Right ventricle myocardium superior (tissue), 1 donor: Measurements from ENCODE around the gene CEP152. TPM values are rescaled to one million over a fixed set of nuclear protein-coding genes. Genes with fewer than 3 reads are reported as not detected.
A peak's percentile ranks its signal among the peaks of the same experiment; 100 is the strongest.

ENCODE experiments used
- ATAC-seq: fragments of 200-7000 bp; cut with Tn5 transposase; one replicate; pipeline ENCODE4 v1.9.1; 2020; ENCODE audit warnings: mild to moderate bottlenecking; ENCODE audit not compliant: poor library complexity
- DNase-seq: peaks from one replicate; pipeline ENCODE4 v3.0.0-alpha.2; 2020
- intact Hi-C: fragments of 100-400 bp; cut with DNase I; formaldehyde crosslinking; loops from one replicate; pipeline ENCODE4 v1.11.2; 2022
- total RNA-seq: library from RNA; stranded (reverse); fragmentation: NEBNext Ultra II Directional; extraction: Animal tissue kit (Norgen Biotek cat#: 25700); gene quantifications from one replicate; pipeline ENCODE4 v1.2.1, GENCODE V29; 2021
- donor health status: DM: no; HTN: yes; CAD: no; lungs with severe emphysema.

The CEP152 gene
- total RNA-seq, 1 donor from 2014 or later, result 1.3 TPM

GRCh38 chr15:48784756-48785155 is 26.1 kb downstream of the CEP152 start:
- intact Hi-C loops, result no loop called here

GRCh38 chr15:48782911-48783310 is 28.0 kb downstream of the CEP152 start:
- intact Hi-C loops, result no loop called here
- ATAC-seq (no peak), DNase-seq (no peak)

More at GRCh38 chr15:48784756-48785155, 26.1 kb downstream of the CEP152 start:
- DNase-seq, result no peak
- ATAC-seq, result no peak

GRCh38 chr15:48781481-48782081 is 29.3 kb downstream of the CEP152 start:
- ATAC-seq (no peak), DNase-seq (no peak)
- intact Hi-C loops, result no loop called here

GRCh38 chr15:48781017-48781416 is 29.9 kb downstream of the CEP152 start:
- intact Hi-C loops, result no loop called here
- ATAC-seq, result no peak

GRCh38 chr15:48778331-48778730 is 32.5 kb downstream of the CEP152 start:
- intact Hi-C loops, result no loop called here
- no peak for DNase-seq
- ATAC-seq, result no peak

More at GRCh38 chr15:48781017-48781416, 29.9 kb downstream of the CEP152 start:
- DNase-seq, result no peak

GRCh38 chr15:48777645-48778330 is 33.1 kb downstream of the CEP152 start:
- ATAC-seq, result peak; percentile 58
- DNase-seq, result no peak
- intact Hi-C loops, result no loop called here

- no peak for ATAC-seq
- intact Hi-C loops, result no loop called here
- no peak for DNase-seq
Measured at GRCh38 chr15:48775546-48775945, 35.3 kb downstream of the CEP152 start.

- DNase-seq, result no peak
- intact Hi-C loops, result no loop called here
Measured at GRCh38 chr15:48774484-48774883, 36.4 kb downstream of the CEP152 start.

GRCh38 chr15:48766196-48766595 is 44.7 kb downstream of the CEP152 start:
- no peak for DNase-seq
- intact Hi-C loops, result no loop called here
- no peak for ATAC-seq

More at GRCh38 chr15:48774484-48774883, 36.4 kb downstream of the CEP152 start:
- no peak for ATAC-seq

- intact Hi-C loops, result no loop called here
- DNase-seq (no peak), ATAC-seq (no peak)
Measured at GRCh38 chr15:48765022-48765421, 45.8 kb downstream of the CEP152 start.

GRCh38 chr15:48761393-48762158 is 49.3 kb downstream of the CEP152 start:
- intact Hi-C loops, result no loop called here
- DNase-seq (no peak), ATAC-seq (no peak)

GRCh38 chr15:48759921-48760320 is 50.9 kb downstream of the CEP152 start:
- intact Hi-C loops, result no loop called here
- no peak for DNase-seq
- ATAC-seq, result no peak

- DNase-seq, result no peak
- no peak for ATAC-seq
- intact Hi-C loops, result no loop called here
Measured at GRCh38 chr15:48757661-48758060, 53.2 kb downstream of the CEP152 start.

- intact Hi-C loops, result no loop called here
- DNase-seq (no peak), ATAC-seq (no peak)
Measured at GRCh38 chr15:48754011-48754410, 56.9 kb downstream of the CEP152 start.

- no peak for ATAC-seq
- intact Hi-C loops, result no loop called here
- DNase-seq, result no peak
Measured at GRCh38 chr15:48751595-48751994, 59.3 kb downstream of the CEP152 start.

GRCh38 chr15:48748535-48748934 is 62.3 kb downstream of the CEP152 start:
- ATAC-seq (no peak), DNase-seq (no peak)
- intact Hi-C loops, result no loop called here

- ATAC-seq (no peak), DNase-seq (no peak)
- intact Hi-C loops, result no loop called here
Measured at GRCh38 chr15:48733615-48734014, 77.3 kb downstream of the CEP152 start.

- no peak for ATAC-seq
- intact Hi-C loops, result no loop called here
- DNase-seq, result no peak
Measured at GRCh38 chr15:48730506-48730905, 80.4 kb downstream of the CEP152 start.

GRCh38 chr15:48723969-48724368 is 86.9 kb downstream of the CEP152 start:
- intact Hi-C loops, result loop anchor here (10.0 kb wide), 1 partner anchor 69 kb away; no protein-coding TSS in a partner anchor
- DNase-seq (no peak), ATAC-seq (no peak)
